CD14-positive monocyte (primary cell): ENCODE measurements around the gene EXOC2. TPM values are rescaled to one million over a fixed set of nuclear protein-coding genes. Genes with fewer than 3 reads are reported as not detected.

ENCODE experiments used
- DNase-seq, 3 donors: peaks; one replicate each; pipeline ENCODE4 v3.0.0-alpha.2; 2011 to 2022
- H2AFZ ChIP-seq: 2 replicates; pipeline ENCODE4 v1.6.0; 2012; ENCODE audit warnings: mild to moderate bottlenecking, low read depth, low read length, inconsistent platforms; ENCODE audit not compliant: insufficient read depth, poor library complexity, severe bottlenecking
- H3K27ac ChIP-seq, 2 donors: 1 replicate in 1 of 2; 2 replicates in 1 of 2; pipeline ENCODE4 v1.5.1; 2012 to 2013; ENCODE audit warnings: low read length in 2 of 2, control low read depth in 1 of 2, inconsistent platforms in 1 of 2, low read depth in 1 of 2, mild to moderate bottlenecking in 1 of 2
- H3K27me3 ChIP-seq, 2 donors: one replicate each; pipeline versions ENCODE4 v1.6.0 to v1.6.1; 2011 to 2013; ENCODE audit warnings: low read length in 2 of 2; ENCODE audit not compliant: control insufficient read depth in 2 of 2, insufficient read depth in 2 of 2
- H3K36me3 ChIP-seq, 2 donors: replicated peaks in 1 of 2; 1 replicate in 1 of 2; 2 replicates in 1 of 2; pipeline versions ENCODE4 v1.5.1 to v1.6.1; 2012 to 2013; ENCODE audit warnings: low read length in 2 of 2, control low read depth in 1 of 2, inconsistent platforms in 1 of 2, mild to moderate bottlenecking in 1 of 2; ENCODE audit not compliant: insufficient read depth in 2 of 2, control insufficient read depth in 1 of 2
- H3K4me1 ChIP-seq, 2 donors: 1 replicate in 1 of 2; 2 replicates in 1 of 2; pipeline versions ENCODE4 v1.5.1 to v1.6.1; 2012 to 2013; ENCODE audit warnings: low read length in 2 of 2, control low read depth in 1 of 2, inconsistent platforms in 1 of 2, mild to moderate bottlenecking in 1 of 2, moderate library complexity in 1 of 2; ENCODE audit not compliant: insufficient read depth in 2 of 2, control insufficient read depth in 1 of 2
- H3K4me2 ChIP-seq: replicated peaks from 2 replicates; pipeline ENCODE3; 2012; ENCODE audit warnings: low read length, moderate library complexity, mild to moderate bottlenecking; ENCODE audit not compliant: poor library complexity, severe bottlenecking; ENCODE audit errors: extremely low read depth
- H3K4me3 ChIP-seq, 3 experiments: fragments of 200-600 bp in 1 of 3; sonication (generic) in 1 of 3; replicated peaks in 1 of 3; 1 replicate in 2 of 3; 2 replicates in 1 of 3; pipeline ENCODE4 v1.5.1; 2011 to 2013; ENCODE audit warnings: low read length in 3 of 3, mild to moderate bottlenecking in 3 of 3, control low read depth in 2 of 3, low read depth in 2 of 3, inconsistent platforms in 1 of 3, moderate library complexity in 1 of 3
- H3K79me2 ChIP-seq: 2 replicates; pipeline ENCODE4 v1.6.0; 2012; ENCODE audit warnings: mild to moderate bottlenecking, control low read depth, inconsistent platforms, low read length, moderate library complexity; ENCODE audit not compliant: insufficient read depth
- H3K9ac ChIP-seq: 2 replicates; pipeline ENCODE4 v1.6.0; 2017; ENCODE audit warnings: low read length, mild to moderate bottlenecking; ENCODE audit not compliant: insufficient read depth, poor library complexity, severe bottlenecking
- H3K9me3 ChIP-seq, 2 donors: replicated peaks in 1 of 2; 1 replicate in 1 of 2; 2 replicates in 1 of 2; pipeline versions ENCODE4 v1.5.1 to v1.6.1; 2012 to 2013; ENCODE audit warnings: low read length in 2 of 2, control low read depth in 1 of 2; ENCODE audit not compliant: control insufficient read depth in 1 of 2, insufficient read depth in 1 of 2
- H4K20me1 ChIP-seq: 2 replicates; pipeline ENCODE4 v1.6.0; 2012; ENCODE audit warnings: mild to moderate bottlenecking, low read length, control low read depth, moderate library complexity; ENCODE audit not compliant: insufficient read depth
- H3K27ac Mint-ChIP-seq, 7 donors: one replicate each; pipeline ENCODE4 v1.8.0; 2020; ENCODE audit warnings: mild to moderate bottlenecking in 7 of 7, mixed read lengths in 7 of 7, moderate library complexity in 6 of 7, inconsistent platforms in 2 of 7
- H3K27me3 Mint-ChIP-seq, 3 donors: one replicate each; pipeline ENCODE4 v1.8.0; 2021 to 2022; ENCODE audit warnings: low read depth in 3 of 3, mild to moderate bottlenecking in 3 of 3, mixed read lengths in 3 of 3, moderate library complexity in 3 of 3, inconsistent platforms in 1 of 3
- H3K36me3 Mint-ChIP-seq, 2 donors: one replicate each; pipeline ENCODE4 v1.8.0; 2020; ENCODE audit warnings: mixed read lengths in 2 of 2, inconsistent platforms in 1 of 2, mild to moderate bottlenecking in 1 of 2
- H3K4me1 Mint-ChIP-seq: one replicate; pipeline ENCODE4 v1.8.0; 2020; ENCODE audit warnings: mild to moderate bottlenecking, mixed read lengths
- H3K4me3 Mint-ChIP-seq, 2 donors: one replicate each; pipeline ENCODE4 v1.8.0; 2020; ENCODE audit warnings: mild to moderate bottlenecking in 2 of 2, mixed read lengths in 2 of 2, moderate library complexity in 1 of 2
- H3K9me3 Mint-ChIP-seq, 7 donors: one replicate each; pipeline ENCODE4 v1.8.0; 2020 to 2022; ENCODE audit warnings: mixed read lengths in 7 of 7, mild to moderate bottlenecking in 6 of 7, moderate library complexity in 6 of 7, inconsistent platforms in 2 of 7
- WGBS: methylation state at CpG from one replicate; pipeline ENCODE4 v1.1.5; 2013; ENCODE audit warnings: missing lambda C conversion rate; ENCODE audit not compliant: insufficient coverage; 5-methylcytosine and 5-hydroxymethylcytosine counted together
- intact Hi-C, 2 donors: fragments of 100-400 bp; cut with micrococcal nuclease; formaldehyde crosslinking; loops; one replicate each; pipeline versions ENCODE4 v1.15.0 to v1.15.1; 2023
- polyA plus RNA-seq, 3 donors: library from polyadenylated mRNA; depleted of rRNA in 1 of 3; unstranded in 2 of 3; stranded (reverse) in 1 of 3; fragments of 300-500 nt in 2 of 3; fragments of >200 nt in 1 of 3; fragmentation: Illumina TruSeq in 2 of 3; gene quantifications; 1 replicate in 2 of 3; 2 replicates in 1 of 3; pipeline ENCODE4 v1.2.3, GENCODE V29; 2012 to 2021
- TF ChIP-seq, protein P1 (sequence below): fragments of 200-600 bp; IDR thresholded peaks from one replicate; pipeline ENCODE4 v1.8.0; 2022; ENCODE audit warnings: antibody characterized with exemption, mild to moderate bottlenecking

Gene EXOC2
- polyA plus RNA-seq, 3 donors, result 7.5 to 15.5 (median 12.0) TPM

DNA sequence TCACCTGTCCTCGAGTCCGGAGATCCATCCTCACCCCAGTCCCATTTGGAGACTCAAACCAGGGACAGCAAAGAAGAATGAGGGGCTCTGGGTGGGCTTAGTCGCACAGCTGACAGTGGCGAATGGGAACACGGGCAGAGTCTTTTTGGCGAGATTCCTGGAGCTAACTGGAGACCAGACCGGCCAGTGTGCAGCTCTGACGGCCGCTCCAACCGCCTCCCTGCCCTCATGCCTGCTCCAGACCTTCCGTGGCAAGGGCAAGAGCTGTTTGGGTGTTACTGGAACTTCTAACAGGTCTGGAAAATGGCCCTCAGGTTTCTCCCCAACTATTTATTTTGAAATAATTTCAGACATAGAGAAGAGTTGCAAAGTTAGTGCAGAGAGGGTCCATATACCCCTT, 225.8 kb downstream of the EXOC2 start:
- 90% methylated on average over 8 of the region's 11 CpGs for WGBS
- TF ChIP-seq, protein P1, sequence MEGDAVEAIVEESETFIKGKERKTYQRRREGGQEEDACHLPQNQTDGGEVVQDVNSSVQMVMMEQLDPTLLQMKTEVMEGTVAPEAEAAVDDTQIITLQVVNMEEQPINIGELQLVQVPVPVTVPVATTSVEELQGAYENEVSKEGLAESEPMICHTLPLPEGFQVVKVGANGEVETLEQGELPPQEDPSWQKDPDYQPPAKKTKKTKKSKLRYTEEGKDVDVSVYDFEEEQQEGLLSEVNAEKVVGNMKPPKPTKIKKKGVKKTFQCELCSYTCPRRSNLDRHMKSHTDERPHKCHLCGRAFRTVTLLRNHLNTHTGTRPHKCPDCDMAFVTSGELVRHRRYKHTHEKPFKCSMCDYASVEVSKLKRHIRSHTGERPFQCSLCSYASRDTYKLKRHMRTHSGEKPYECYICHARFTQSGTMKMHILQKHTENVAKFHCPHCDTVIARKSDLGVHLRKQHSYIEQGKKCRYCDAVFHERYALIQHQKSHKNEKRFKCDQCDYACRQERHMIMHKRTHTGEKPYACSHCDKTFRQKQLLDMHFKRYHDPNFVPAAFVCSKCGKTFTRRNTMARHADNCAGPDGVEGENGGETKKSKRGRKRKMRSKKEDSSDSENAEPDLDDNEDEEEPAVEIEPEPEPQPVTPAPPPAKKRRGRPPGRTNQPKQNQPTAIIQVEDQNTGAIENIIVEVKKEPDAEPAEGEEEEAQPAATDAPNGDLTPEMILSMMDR, result no peak
- intact Hi-C loops, result no loop called here
- Histone ChIP-seq H3K4me1 (no peaks in the 10 kb centered on the region), H3K9me3 (no peaks in the 10 kb centered on the region), H3K4me2 (no peak overlapping the region), H3K79me2 (no peaks in the 10 kb centered on the region), H4K20me1 (no peaks in the 10 kb centered on the region), H3K27me3 (no peaks in the 10 kb centered on the region), H3K4me3 (no peak overlapping the region), H3K36me3 (no peaks in the 10 kb centered on the region), H2AFZ (no peak overlapping the region), H3K27ac (no peak overlapping the region), H3K9ac (no peak overlapping the region)
- Mint-ChIP-seq H3K9me3 (peaks cover 0 to 3% (median 0%) of the 10 kb centered on the region in 7 donors), H3K36me3 (no peaks in the 10 kb centered on the region), H3K27me3 (peaks cover 7 to 19% (median 8%) of the 10 kb centered on the region in 3 donors), H3K4me1 (peaks cover 3% of the 10 kb centered on the region), H3K4me3 (no peak overlapping the region), H3K27ac (no peak overlapping the region)
- DNase-seq, result no peak

DNA sequence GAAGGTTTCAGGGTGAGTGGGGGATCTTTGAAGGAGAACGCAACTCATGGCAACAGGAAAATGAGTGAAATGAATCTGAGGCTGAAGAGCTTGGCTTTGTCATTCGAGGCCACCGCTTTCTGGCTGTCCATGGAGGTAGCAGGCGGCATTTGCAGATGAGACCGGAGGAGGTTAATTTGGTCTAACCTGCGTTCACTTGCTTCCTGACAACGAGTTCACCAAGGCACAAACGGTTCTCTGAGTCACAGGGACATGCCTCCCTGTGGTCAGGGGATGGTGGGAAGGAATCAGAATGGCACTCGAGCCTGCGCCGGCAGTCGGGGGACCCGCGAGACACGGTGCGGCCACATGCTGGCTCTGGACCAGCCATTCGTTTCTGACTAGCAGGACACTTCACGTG, 226.4 kb downstream of the EXOC2 start:
- Mint-ChIP-seq H3K9me3 (peaks cover 0 to 3% (median 0%) of the 10 kb centered on the region in 7 donors), H3K4me3 (no peak overlapping the region), H3K4me1 (peaks cover 3% of the 10 kb centered on the region), H3K36me3 (no peaks in the 10 kb centered on the region), H3K27me3 (peaks cover 7 to 19% (median 8%) of the 10 kb centered on the region in 3 donors), H3K27ac (no peak overlapping the region)
- no peak overlapping the region for H3K4me3 ChIP-seq
- H3K36me3 ChIP-seq, result no peaks in the 10 kb centered on the region
- no peaks in the 10 kb centered on the region for H4K20me1 ChIP-seq
- H3K79me2 ChIP-seq, result no peaks in the 10 kb centered on the region
- no peaks in the 10 kb centered on the region for H3K9me3 ChIP-seq
- WGBS, result 92% methylated on average over 17 of the region's 18 CpGs
- no peak overlapping the region for H3K27ac ChIP-seq
- no peaks in the 10 kb centered on the region for H3K4me1 ChIP-seq
- H3K4me2 ChIP-seq, result no peak overlapping the region
- H2AFZ ChIP-seq, result no peak overlapping the region
- intact Hi-C loops, result no loop called here
- TF ChIP-seq, protein P1, result no peak
- H3K9ac ChIP-seq, result no peak overlapping the region
- no peaks in the 10 kb centered on the region for H3K27me3 ChIP-seq
- no peak for DNase-seq
